Lung (tissue), 12 donors: Measurements from ENCODE around the gene SULT1B1. TPM values are rescaled to one million over a fixed set of nuclear protein-coding genes. Genes with fewer than 3 reads are reported as not detected.

Experiments used
- ATAC-seq: fragments of 200-7000 bp; cut with Tn5 transposase; one replicate; pipeline ENCODE4 v1.9.1; 2020; ENCODE audit warnings: moderate number of reproducible peaks; ENCODE audit not compliant: insufficient read depth, low FRiP score
- DNase-seq, 3 donors: peaks; one replicate each; pipeline ENCODE4 v3.0.0-alpha.2; 2013 to 2017
- H3K27ac ChIP-seq, 2 donors: one replicate each; pipeline ENCODE4 v1.5.1; 2013; ENCODE audit warnings: mild to moderate bottlenecking in 2 of 2, moderate library complexity in 2 of 2, control low read depth in 1 of 2, inconsistent platforms in 1 of 2, low read depth in 1 of 2, low read length in 1 of 2
- H3K27me3 ChIP-seq, 3 donors: one replicate each; pipeline ENCODE4 v1.5.1; 2013; ENCODE audit warnings: low read length in 2 of 3; ENCODE audit not compliant: control insufficient read depth in 3 of 3, insufficient read depth in 3 of 3
- H3K36me3 ChIP-seq, 4 donors: one replicate each; pipeline ENCODE4 v1.5.1; 2013; ENCODE audit warnings: low read length in 4 of 4, mild to moderate bottlenecking in 1 of 4, moderate library complexity in 1 of 4; ENCODE audit not compliant: control insufficient read depth in 4 of 4, insufficient read depth in 4 of 4
- H3K4me1 ChIP-seq, 5 donors: one replicate each; pipeline ENCODE4 v1.5.1; 2013; ENCODE audit warnings: low read length in 5 of 5, mild to moderate bottlenecking in 2 of 5, moderate library complexity in 1 of 5; ENCODE audit not compliant: control insufficient read depth in 5 of 5, insufficient read depth in 5 of 5
- H3K4me3 ChIP-seq: one replicate; pipeline ENCODE4 v1.5.1; 2013; ENCODE audit warnings: mild to moderate bottlenecking, control low read depth, moderate library complexity
- H3K9ac ChIP-seq, 2 donors: one replicate each; pipeline ENCODE4 v1.5.1; 2013; ENCODE audit warnings: low read length in 2 of 2, control low read depth in 1 of 2; ENCODE audit not compliant: insufficient read depth in 1 of 2
- H3K9me3 ChIP-seq, 4 donors: one replicate each; pipeline ENCODE4 v1.5.1; 2013; ENCODE audit warnings: low read length in 3 of 4, mild to moderate bottlenecking in 1 of 4, moderate library complexity in 1 of 4; ENCODE audit not compliant: control insufficient read depth in 4 of 4, insufficient read depth in 3 of 4
- WGBS, 2 donors: extraction: QIAGEN DNeasy Blood & Tissue Kit; methylation state at CpG; one replicate each; pipeline ENCODE4 v1.1.7; 2013; 5-methylcytosine and 5-hydroxymethylcytosine counted together
- polyA plus RNA-seq, 2 donors: library from polyadenylated mRNA; stranded (reverse); fragments of 200-250 nt; gene quantifications; one replicate each; pipeline ENCODE4 v1.2.1, GENCODE V29; 2013
- total RNA-seq, 2 donors: library from RNA; depleted of rRNA in 1 of 2; stranded (reverse); fragments of >200 nt in 1 of 2; gene quantifications; one replicate each; pipeline ENCODE4 v1.2.1, GENCODE V29; 2014 to 2021
- TF ChIP-seq, protein P1 (sequence below): IDR thresholded peaks from 2 replicates; pipeline ENCODE4 v1.5.1; 2012; ENCODE audit warnings: mild to moderate bottlenecking; ENCODE audit errors: control extremely low read depth, extremely low read depth
- donor health status: control.
- donor health status: control.
- donor health status: Bipolar disorder and iron deficiency.
- donor health status: healthy.
- donor health status: DM: yes; HTN: yes; CAD: no.

The SULT1B1 gene
- total and polyA plus RNA-seq, 4 donors, result 1.0 to 11.0 (median 6.0) TPM

DNA sequence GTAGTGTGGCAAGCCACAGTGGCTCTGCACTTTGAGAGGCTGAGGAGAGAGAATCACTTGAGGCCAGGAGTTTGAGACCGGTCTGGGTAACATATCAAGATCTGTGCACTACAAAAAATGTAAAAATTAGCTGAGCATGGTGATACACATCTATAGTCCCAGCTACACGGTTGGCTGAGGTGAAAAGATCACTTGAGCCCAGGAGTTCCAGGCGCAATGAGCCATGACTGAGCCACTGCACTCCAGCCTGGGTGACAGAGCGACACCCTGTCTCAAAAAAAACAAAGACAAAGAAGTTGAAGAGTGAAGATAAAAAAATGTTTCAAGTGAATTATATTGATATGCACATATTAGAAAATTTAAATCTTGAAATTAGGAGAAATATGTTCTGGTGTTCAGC lies 46.3 kb downstream of the SULT1B1 start:
- Histone ChIP-seq H3K36me3 (no peaks in the 10 kb centered on the region), H3K9me3 (peaks cover 0 to 2% (median 0%) of the 10 kb centered on the region in 4 donors), H3K27ac (no peak overlapping the region), H3K4me3 (no peak overlapping the region), H3K27me3 (no peaks in the 10 kb centered on the region), H3K9ac (no peak overlapping the region), H3K4me1 (peaks cover 0 to 16% (median 0%) of the 10 kb centered on the region in 5 donors)
- TF ChIP-seq, protein P1, sequence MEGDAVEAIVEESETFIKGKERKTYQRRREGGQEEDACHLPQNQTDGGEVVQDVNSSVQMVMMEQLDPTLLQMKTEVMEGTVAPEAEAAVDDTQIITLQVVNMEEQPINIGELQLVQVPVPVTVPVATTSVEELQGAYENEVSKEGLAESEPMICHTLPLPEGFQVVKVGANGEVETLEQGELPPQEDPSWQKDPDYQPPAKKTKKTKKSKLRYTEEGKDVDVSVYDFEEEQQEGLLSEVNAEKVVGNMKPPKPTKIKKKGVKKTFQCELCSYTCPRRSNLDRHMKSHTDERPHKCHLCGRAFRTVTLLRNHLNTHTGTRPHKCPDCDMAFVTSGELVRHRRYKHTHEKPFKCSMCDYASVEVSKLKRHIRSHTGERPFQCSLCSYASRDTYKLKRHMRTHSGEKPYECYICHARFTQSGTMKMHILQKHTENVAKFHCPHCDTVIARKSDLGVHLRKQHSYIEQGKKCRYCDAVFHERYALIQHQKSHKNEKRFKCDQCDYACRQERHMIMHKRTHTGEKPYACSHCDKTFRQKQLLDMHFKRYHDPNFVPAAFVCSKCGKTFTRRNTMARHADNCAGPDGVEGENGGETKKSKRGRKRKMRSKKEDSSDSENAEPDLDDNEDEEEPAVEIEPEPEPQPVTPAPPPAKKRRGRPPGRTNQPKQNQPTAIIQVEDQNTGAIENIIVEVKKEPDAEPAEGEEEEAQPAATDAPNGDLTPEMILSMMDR, result no peak
- ATAC-seq (no peak), DNase-seq (no peak)
- 70 to 91% methylated on average over 4 of the region's 4 CpGs for WGBS, 2 donors

DNA sequence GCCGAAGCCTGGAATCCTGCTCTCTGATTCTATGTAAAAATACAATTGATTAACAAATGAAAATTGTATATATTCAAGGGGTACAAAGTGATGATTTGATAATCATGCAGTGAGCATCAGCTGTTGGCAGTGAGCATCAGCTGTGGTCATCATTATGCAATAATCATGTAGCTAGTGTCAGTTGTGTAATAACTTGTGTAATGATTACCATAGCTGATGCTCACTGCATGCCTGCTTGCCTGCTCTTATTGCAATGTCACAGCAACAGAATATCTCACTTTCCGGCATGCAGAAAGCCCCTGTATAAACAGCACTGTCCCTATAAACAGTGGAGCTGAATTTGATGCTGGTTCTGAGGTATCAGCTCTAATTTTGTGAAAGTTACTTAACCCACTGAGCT lies 46.8 kb downstream of the SULT1B1 start:
- no peaks in the 10 kb centered on the region for H3K36me3 ChIP-seq
- H3K9ac ChIP-seq, result no peak overlapping the region
- H3K4me1 ChIP-seq, result peaks cover 0 to 11% (median 0%) of the 10 kb centered on the region in 5 donors
- H3K4me3 ChIP-seq, result no peak overlapping the region
- H3K27me3 ChIP-seq, result no peaks in the 10 kb centered on the region
- no peak overlapping the region for H3K27ac ChIP-seq
- TF ChIP-seq, protein P1, result no peak
- WGBS, 2 donors, result 52 to 79% methylated on average over 2 of the region's 2 CpGs
- H3K9me3 ChIP-seq, result peaks cover 0 to 2% (median 0%) of the 10 kb centered on the region in 4 donors
- ATAC-seq (no peak), DNase-seq (peak; percentile 24 to 76 (median 58))

- no peak overlapping the region for H3K27ac ChIP-seq
- peaks cover 0 to 4% (median 0%) of the 10 kb centered on the region in 5 donors for H3K4me1 ChIP-seq
- peaks cover 0 to 2% (median 0%) of the 10 kb centered on the region in 4 donors for H3K9me3 ChIP-seq
- DNase-seq, result no peak
- 77 to 94% methylated on average over 2 of the region's 2 CpGs for WGBS, 2 donors
- no peak overlapping the region for H3K4me3 ChIP-seq
- TF ChIP-seq, protein P1, result no peak
- no peaks in the 10 kb centered on the region for H3K36me3 ChIP-seq
- no peak overlapping the region for H3K9ac ChIP-seq
- no peak for ATAC-seq
- H3K27me3 ChIP-seq, result no peaks in the 10 kb centered on the region
Measured at GRCh38 chr4:69710580-69710979, 49.8 kb downstream of the SULT1B1 start.

- H3K27ac ChIP-seq, result no peak overlapping the region
- H3K9me3 ChIP-seq, result peaks cover 0 to 2% (median 0%) of the 10 kb centered on the region in 4 donors
- H3K27me3 ChIP-seq, result no peaks in the 10 kb centered on the region
- no peak overlapping the region for H3K9ac ChIP-seq
- WGBS, 2 donors, result 88 to 98% methylated on average over 1 of the region's 1 CpG
- no peak for ATAC-seq
- no peak overlapping the region for H3K4me3 ChIP-seq
- H3K36me3 ChIP-seq, result no peaks in the 10 kb centered on the region
- TF ChIP-seq, protein P1, result no peak
- H3K4me1 ChIP-seq, result no peaks in the 10 kb centered on the region
- DNase-seq, result no peak
Measured at GRCh38 chr4:69708211-69708610, 52.2 kb downstream of the SULT1B1 start.
